Osteocyte (in vitro differentiated cells): ENCODE measurements around the gene CACHD1. TPM values are rescaled to one million over a fixed set of nuclear protein-coding genes. Genes with fewer than 3 reads are reported as not detected.
A peak's percentile ranks its signal among the peaks of the same experiment; 100 is the strongest.

Experiments
- DNase-seq: peaks from one replicate; pipeline ENCODE4 v3.0.0; 2021; ENCODE audit warnings: mixed read lengths; ENCODE audit not compliant: unreplicated experiment; ENCODE audit errors: extremely low spot score
- H3K27ac Mint-ChIP-seq: one replicate; pipeline ENCODE4 v1.8.0; 2021; ENCODE audit warnings: mild to moderate bottlenecking, mixed read lengths; ENCODE audit not compliant: unreplicated experiment
- H3K27me3 Mint-ChIP-seq: one replicate; pipeline ENCODE4 v1.8.0; 2021; ENCODE audit warnings: mixed read lengths; ENCODE audit not compliant: unreplicated experiment
- H3K36me3 Mint-ChIP-seq: one replicate; pipeline ENCODE4 v1.8.0; 2021; ENCODE audit warnings: mixed read lengths; ENCODE audit not compliant: unreplicated experiment
- H3K4me1 Mint-ChIP-seq: one replicate; pipeline ENCODE4 v1.8.0; 2021; ENCODE audit warnings: mixed read lengths; ENCODE audit not compliant: unreplicated experiment
- H3K4me3 Mint-ChIP-seq: one replicate; pipeline ENCODE4 v1.8.0; 2021; ENCODE audit warnings: mild to moderate bottlenecking, moderate library complexity, mixed read lengths; ENCODE audit not compliant: unreplicated experiment
- H3K9me3 Mint-ChIP-seq: one replicate; pipeline ENCODE4 v1.8.0; 2021; ENCODE audit warnings: mixed read lengths; ENCODE audit not compliant: unreplicated experiment
- total RNA-seq: library from RNA; stranded (reverse); gene quantifications from 2 replicates; pipeline ENCODE4 v1.2.1, GENCODE V29; 2021
- TF ChIP-seq, protein P1 (sequence below): fragments of 200-600 bp; sonication (generic); IDR thresholded peaks from 2 replicates; pipeline ENCODE4 v1.5.0; 2021; ENCODE audit warnings: antibody characterized with exemption, mild to moderate bottlenecking, moderate library complexity

CACHD1 gene
- total RNA-seq, 1 donor from 2014 or later = 5.5 TPM

DNA sequence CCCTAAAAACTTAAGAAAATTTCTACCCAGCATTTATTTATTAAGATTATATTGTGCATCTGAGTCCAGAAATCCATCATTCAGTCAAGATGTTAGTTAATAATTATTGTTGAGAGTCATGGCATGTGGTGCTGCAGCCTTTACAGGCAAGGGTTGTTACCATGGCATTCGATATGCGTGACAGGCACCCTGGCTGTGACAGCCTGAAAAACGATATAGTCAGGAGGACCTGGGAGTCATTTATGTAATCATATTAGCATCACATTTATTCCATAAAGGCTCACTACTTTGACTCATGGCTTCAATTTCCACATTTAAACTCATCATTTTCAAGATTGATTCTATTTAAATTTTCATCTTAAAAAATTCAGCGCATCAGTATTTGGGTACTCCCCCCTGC is 68.0 kb downstream of the CACHD1 start:
- H3K36me3 Mint-ChIP-seq = no peaks in the 10 kb centered on the region
- H3K4me3 Mint-ChIP-seq = no peak overlapping the region
- TF ChIP-seq, protein P1, sequence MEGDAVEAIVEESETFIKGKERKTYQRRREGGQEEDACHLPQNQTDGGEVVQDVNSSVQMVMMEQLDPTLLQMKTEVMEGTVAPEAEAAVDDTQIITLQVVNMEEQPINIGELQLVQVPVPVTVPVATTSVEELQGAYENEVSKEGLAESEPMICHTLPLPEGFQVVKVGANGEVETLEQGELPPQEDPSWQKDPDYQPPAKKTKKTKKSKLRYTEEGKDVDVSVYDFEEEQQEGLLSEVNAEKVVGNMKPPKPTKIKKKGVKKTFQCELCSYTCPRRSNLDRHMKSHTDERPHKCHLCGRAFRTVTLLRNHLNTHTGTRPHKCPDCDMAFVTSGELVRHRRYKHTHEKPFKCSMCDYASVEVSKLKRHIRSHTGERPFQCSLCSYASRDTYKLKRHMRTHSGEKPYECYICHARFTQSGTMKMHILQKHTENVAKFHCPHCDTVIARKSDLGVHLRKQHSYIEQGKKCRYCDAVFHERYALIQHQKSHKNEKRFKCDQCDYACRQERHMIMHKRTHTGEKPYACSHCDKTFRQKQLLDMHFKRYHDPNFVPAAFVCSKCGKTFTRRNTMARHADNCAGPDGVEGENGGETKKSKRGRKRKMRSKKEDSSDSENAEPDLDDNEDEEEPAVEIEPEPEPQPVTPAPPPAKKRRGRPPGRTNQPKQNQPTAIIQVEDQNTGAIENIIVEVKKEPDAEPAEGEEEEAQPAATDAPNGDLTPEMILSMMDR = no peak
- peaks cover 42% of the 10 kb centered on the region for H3K4me1 Mint-ChIP-seq
- DNase-seq = no peak
- no peaks in the 10 kb centered on the region for H3K27me3 Mint-ChIP-seq
- no peaks in the 10 kb centered on the region for H3K9me3 Mint-ChIP-seq
- no peak overlapping the region for H3K27ac Mint-ChIP-seq

DNA sequence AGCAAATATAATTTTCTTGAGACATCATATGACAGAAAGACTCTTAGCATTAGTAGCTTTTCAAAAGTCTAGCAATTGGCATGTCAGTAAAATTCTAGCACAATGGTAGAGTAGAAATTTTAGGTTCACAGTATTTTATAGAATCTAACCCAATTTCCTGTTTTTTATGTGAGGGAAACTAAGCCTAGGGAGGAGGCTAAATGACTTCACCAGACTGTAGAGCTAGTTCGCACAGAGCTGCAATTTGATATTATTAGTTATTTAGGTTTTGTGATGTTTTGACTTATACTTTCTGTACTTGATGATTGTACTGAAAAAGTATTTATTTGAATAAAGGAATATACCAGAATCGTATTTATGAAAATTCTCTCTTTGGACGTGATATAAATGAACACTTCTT is 68.5 kb downstream of the CACHD1 start:
- no peaks in the 10 kb centered on the region for H3K27me3 Mint-ChIP-seq
- H3K9me3 Mint-ChIP-seq = no peaks in the 10 kb centered on the region
- H3K4me1 Mint-ChIP-seq = peaks cover 42% of the 10 kb centered on the region
- no peak for DNase-seq
- TF ChIP-seq, protein P1 = no peak
- H3K27ac Mint-ChIP-seq = no peak overlapping the region
- H3K4me3 Mint-ChIP-seq = no peak overlapping the region
- no peaks in the 10 kb centered on the region for H3K36me3 Mint-ChIP-seq

GRCh38 chr1:64539289-64539688 is 69.4 kb downstream of the CACHD1 start:
- H3K4me1 Mint-ChIP-seq = peaks cover 45% of the 10 kb centered on the region
- no peaks in the 10 kb centered on the region for H3K27me3 Mint-ChIP-seq
- DNase-seq = no peak
- TF ChIP-seq, protein P1 = no peak
- no peak overlapping the region for H3K27ac Mint-ChIP-seq
- H3K4me3 Mint-ChIP-seq = no peak overlapping the region
- H3K9me3 Mint-ChIP-seq = no peaks in the 10 kb centered on the region
- no peaks in the 10 kb centered on the region for H3K36me3 Mint-ChIP-seq

DNA sequence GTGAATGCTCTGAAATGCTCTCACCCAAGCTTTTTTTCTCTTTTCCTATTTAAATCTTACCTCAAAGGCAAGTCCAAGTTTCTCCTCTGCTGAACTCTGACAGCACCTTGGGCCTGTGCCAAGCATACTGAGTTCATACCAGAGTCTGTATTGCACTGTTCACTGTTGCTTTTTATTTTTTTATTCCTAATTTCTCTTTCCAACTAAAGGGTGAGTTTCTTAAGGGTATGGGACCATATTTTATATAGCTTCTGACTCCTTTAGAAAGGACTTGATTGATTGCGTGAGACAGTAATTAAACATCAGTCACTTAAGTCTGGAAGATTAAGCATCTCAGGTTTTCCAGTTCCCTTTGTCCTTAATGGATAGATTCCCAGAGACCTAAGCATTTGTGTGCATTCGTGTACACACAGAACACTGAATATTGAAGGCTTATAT is 69.9 kb downstream of the CACHD1 start:
- peaks cover 45% of the 10 kb centered on the region for H3K4me1 Mint-ChIP-seq
- H3K27ac Mint-ChIP-seq = peak overlapping the region; percentile 86
- no peak for DNase-seq

DNA sequence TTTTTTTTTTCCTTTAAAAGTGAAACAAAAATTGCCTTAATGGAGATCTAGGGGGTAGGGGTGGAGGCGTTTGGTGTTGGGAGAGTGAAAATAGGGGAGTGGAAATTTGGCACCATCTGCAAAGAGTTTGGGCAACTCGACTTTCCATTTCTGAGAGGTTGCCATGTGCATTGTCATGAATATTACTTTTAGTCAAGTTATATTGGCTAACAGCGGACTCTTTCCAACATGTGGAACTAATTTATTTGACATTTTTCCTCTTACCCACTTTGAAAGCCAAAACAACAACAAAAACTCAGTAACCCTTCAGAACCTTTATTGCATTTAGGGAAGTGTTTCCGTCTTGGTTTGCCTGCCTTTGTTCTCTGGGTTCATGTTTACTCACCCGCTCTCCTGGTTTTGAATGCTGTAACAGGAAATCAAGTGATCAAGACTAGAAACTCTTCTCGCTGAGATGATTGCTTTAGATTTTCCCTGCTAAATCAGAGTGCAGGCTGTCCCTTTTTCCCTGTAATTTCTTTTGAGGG is 70.4 kb downstream of the CACHD1 start:
- H3K4me1 Mint-ChIP-seq = peaks cover 46% of the 10 kb centered on the region
- H3K27me3 Mint-ChIP-seq = no peaks in the 10 kb centered on the region
- no peak for DNase-seq
- H3K9me3 Mint-ChIP-seq = no peaks in the 10 kb centered on the region
- H3K4me3 Mint-ChIP-seq = peak overlapping the region; percentile 36
- TF ChIP-seq, protein P1 = no peak
- no peaks in the 10 kb centered on the region for H3K36me3 Mint-ChIP-seq
- peak overlapping the region; percentile 86 for H3K27ac Mint-ChIP-seq

More for the DNA sequence above, 69.9 kb downstream of the CACHD1 start:
- H3K27me3 Mint-ChIP-seq = no peaks in the 10 kb centered on the region
- no peak overlapping the region for H3K4me3 Mint-ChIP-seq
- H3K9me3 Mint-ChIP-seq = no peaks in the 10 kb centered on the region
- H3K36me3 Mint-ChIP-seq = no peaks in the 10 kb centered on the region
- TF ChIP-seq, protein P1 = no peak
